K562 (cell line): Measurements from ENCODE around the gene TLCD1. TPM values are rescaled to one million over a fixed set of nuclear protein-coding genes. Genes with fewer than 3 reads are reported as not detected.
A peak's percentile ranks its signal among the peaks of the same experiment; 100 is the strongest.

Source experiments
- BRCA1 ChIP-seq, 2 experiments: fragments of 450-650 bp in 1 of 2; sonication (generic) in 1 of 2; formaldehyde crosslinking in 1 of 2; IDR thresholded peaks; 2 replicates each; pipeline versions ENCODE4 v1.5.0 to v1.6.1; 2017 to 2020; ENCODE audit warnings: mild to moderate bottlenecking in 1 of 2, missing genetic modification reagents in 1 of 2
- E2F4 ChIP-seq: sonication (generic); formaldehyde crosslinking; IDR thresholded peaks from 2 replicates; pipeline ENCODE4 v1.8.0; 2022; ENCODE audit warnings: mild to moderate bottlenecking, low read depth, missing genetic modification reagents
- HES1 ChIP-seq: fragments of 450-650 bp; IDR thresholded peaks from 2 replicates; pipeline ENCODE4 v1.6.1; 2016; ENCODE audit warnings: low read depth, mild to moderate bottlenecking, moderate library complexity
- HNRNPL ChIP-seq: fragments of 200-400 bp; formaldehyde crosslinking; IDR thresholded peaks from 2 replicates; pipeline ENCODE4 v1.6.1; 2017; ENCODE audit warnings: low read depth, mild to moderate bottlenecking, low read length
- PURB ChIP-seq: sonication (generic); formaldehyde crosslinking; IDR thresholded peaks from 2 replicates; pipeline ENCODE4 v1.9.0; 2021; ENCODE audit warnings: low read depth, mild to moderate bottlenecking, missing genetic modification reagents
- PYGO2 ChIP-seq: fragments of 450-650 bp; IDR thresholded peaks from 2 replicates; pipeline ENCODE4 v1.6.1; 2016; ENCODE audit warnings: mild to moderate bottlenecking, missing genetic modification characterization, moderate library complexity, missing compliant biosample characterization
- ZBTB11 ChIP-seq, 3 experiments: fragments of 200-800 bp in 1 of 3; fragments of 250-450 bp in 1 of 3; fragments of 450-650 bp in 1 of 3; sonication (Bioruptor Pico) in 1 of 3; sonication (Bioruptor generic) in 1 of 3; formaldehyde crosslinking in 1 of 3; IDR thresholded peaks; 2 replicates each; pipeline versions ENCODE4 v1.6.1 to v1.8.0; 2016 to 2022; ENCODE audit warnings: mild to moderate bottlenecking in 2 of 3, missing genetic modification characterization in 2 of 3, missing compliant biosample characterization in 1 of 3, moderate library complexity in 1 of 3
- ZBTB40 ChIP-seq, 2 experiments: fragments of 450-650 bp in 1 of 2; sonication (generic) in 1 of 2; formaldehyde crosslinking in 1 of 2; IDR thresholded peaks; 2 replicates each; pipeline versions ENCODE4 v1.7.1 to v1.9.0; 2016 to 2022; ENCODE audit warnings: inconsistent platforms in 1 of 2, mild to moderate bottlenecking in 1 of 2, missing genetic modification reagents in 1 of 2
- ZKSCAN1 ChIP-seq: fragments of 150-350 bp; IDR thresholded peaks from 2 replicates; pipeline ENCODE4 v1.6.1; 2016; ENCODE audit warnings: low read depth, low read length
- ZNF347 ChIP-seq: fragments of 450-650 bp; formaldehyde crosslinking; IDR thresholded peaks from 2 replicates; pipeline ENCODE4 v1.4.0; 2020; ENCODE audit warnings: low read depth, mild to moderate bottlenecking, moderate library complexity
- polyA plus RNA-seq, 8 experiments: library from polyadenylated mRNA; depleted of rRNA in 4 of 8; stranded (reverse) in 5 of 8; unstranded in 3 of 8; fragments of >200 nt; fragmentation: Nextera tagmentation in 2 of 8; fragmentation: Illumina TruSeq in 1 of 8; extraction: Ambion mirVana in 2 of 8; extraction: Trizol in 1 of 8; gene quantifications; 2 replicates each; pipeline versions ENCODE4 v1.2.1 to v1.2.3, GENCODE V29; 2011 to 2014; ENCODE audit warnings: inconsistent platforms in 1 of 8, missing spikeins in 1 of 8
- total RNA-seq, 7 experiments: library from RNA; depleted of rRNA in 6 of 7; stranded (reverse); fragments of >200 nt in 6 of 7; fragmentation: Illumina TruSeq in 2 of 7; extraction: Trizol in 2 of 7; gene quantifications; 2 replicates each; pipeline versions ENCODE4 v1.2.1 to v1.2.3, GENCODE V29; 2011 to 2021; ENCODE audit warnings: low replicate concordance in 1 of 7

Gene TLCD1
- total and polyA plus RNA-seq, 9 of the 15 experiments (the other 6 are each of a cell fraction or from before 2014, with no cell fraction given) = 6.8 to 37.7 (median 21.7) TPM

GRCh38 chr17:28710861-28711722, 14.9 kb downstream of the TLCD1 start (continued):
- TF ChIP-seq ZBTB11 (CRISPR knock-in tag; IDR thresholded peaks at IDR 0.05) (no peak), ZKSCAN1 (no peak), HES1 (no peak), E2F4 (CRISPR knock-in tag) (no peak), HNRNPL (peak; percentile 98), BRCA1 (IDR thresholded peaks at IDR 0.05) (no peak), BRCA1 (CRISPR knock-in tag; IDR thresholded peaks at IDR 0.05) (no peak), PURB (no peak), ZBTB40 (IDR thresholded peaks at IDR 0.05) (no peak), ZBTB40 (CRISPR knock-in tag; IDR thresholded peaks at IDR 0.05) (no peak), PYGO2 (tag) (no peak), ZNF347 (CRISPR knock-in tag) (no peak)
